HepG2 (cell line): ENCODE measurements around the gene DCP2. TPM values are rescaled to one million over a fixed set of nuclear protein-coding genes. Genes with fewer than 3 reads are reported as not detected.

Source experiments
- BCL6 ChIP-seq: IDR thresholded peaks from 2 replicates; pipeline ENCODE4 v1.6.1; 2016; ENCODE audit warnings: missing genetic modification reagents, missing compliant biosample characterization
- EP300 ChIP-seq, 3 experiments: sonication (generic) in 1 of 3; formaldehyde crosslinking in 1 of 3; IDR thresholded peaks; 2 replicates each; pipeline versions ENCODE4 v1.5.1 to v1.6.1; 2011 to 2020; ENCODE audit warnings: low read depth in 2 of 3, low read length in 2 of 3, borderline replicate concordance in 1 of 3, improper control_type of control experiment in 1 of 3, mild to moderate bottlenecking in 1 of 3, missing genetic modification reagents in 1 of 3, moderate library complexity in 1 of 3
- GATAD2A ChIP-seq: IDR thresholded peaks from 2 replicates; pipeline ENCODE4 v1.6.1; 2016
- IRF2 ChIP-seq: IDR thresholded peaks from 2 replicates; pipeline ENCODE4 v1.6.1; 2018; ENCODE audit warnings: missing genetic modification reagents, missing compliant biosample characterization
- JUN ChIP-seq: sonication (generic); formaldehyde crosslinking; IDR thresholded peaks from 2 replicates; pipeline ENCODE4 v1.4.0; 2020; ENCODE audit warnings: mild to moderate bottlenecking, missing genetic modification reagents
- KDM5A ChIP-seq: fragments of 200-600 bp; sonication (generic); IDR thresholded peaks from 2 replicates; pipeline ENCODE4 v1.7.0; 2018; ENCODE audit warnings: antibody characterized with exemption, mild to moderate bottlenecking, low read length, borderline replicate concordance
- KLF11 ChIP-seq: IDR thresholded peaks from 2 replicates; pipeline ENCODE4 v1.6.1; 2016; ENCODE audit warnings: missing compliant biosample characterization
- MIER3 ChIP-seq: IDR thresholded peaks from 2 replicates; pipeline ENCODE4 v1.6.1; 2016; ENCODE audit warnings: missing compliant biosample characterization, borderline replicate concordance
- RXRB ChIP-seq: IDR thresholded peaks from 2 replicates; pipeline ENCODE4 v1.6.1; 2016; ENCODE audit warnings: borderline replicate concordance, missing genetic modification reagents, missing compliant biosample characterization
- SATB2 ChIP-seq: sonication (generic); formaldehyde crosslinking; IDR thresholded peaks from 2 replicates; pipeline ENCODE4 v1.5.0; 2020; ENCODE audit warnings: missing genetic modification reagents
- SIX1 ChIP-seq: sonication (generic); formaldehyde crosslinking; IDR thresholded peaks from 2 replicates; pipeline ENCODE4 v1.4.0; 2020; ENCODE audit warnings: missing genetic modification reagents, borderline replicate concordance
- SP5 ChIP-seq: IDR thresholded peaks from 2 replicates; pipeline ENCODE4 v1.6.1; 2016; ENCODE audit warnings: low read depth, borderline replicate concordance
- ZBTB3 ChIP-seq: sonication (generic); formaldehyde crosslinking; IDR thresholded peaks from 2 replicates; pipeline ENCODE4 v1.4.0; 2020; ENCODE audit warnings: low read depth, mild to moderate bottlenecking, moderate library complexity, missing genetic modification reagents, borderline replicate concordance
- ZNF362 ChIP-seq: sonication (generic); formaldehyde crosslinking; IDR thresholded peaks from 2 replicates; pipeline ENCODE4 v1.4.0; 2020; ENCODE audit warnings: missing genetic modification reagents, mild to moderate bottlenecking, borderline replicate concordance
- ZNF614 ChIP-seq: IDR thresholded peaks from 2 replicates; pipeline ENCODE4 v1.6.1; 2018; ENCODE audit warnings: missing biosample characterization, missing genetic modification reagents, inconsistent platforms, borderline replicate concordance
- polyA plus RNA-seq, 8 experiments: library from polyadenylated mRNA; depleted of rRNA in 3 of 8; stranded (reverse) in 7 of 8; unstranded in 1 of 8; fragments of >200 nt; fragmentation: Illumina TruSeq in 4 of 8; extraction: Trizol in 4 of 8; gene quantifications; 2 replicates each; pipeline versions ENCODE4 v1.2.1 to v1.2.3, GENCODE V29; 2011 to 2016; ENCODE audit warnings: low read depth in 4 of 8, missing spikeins in 1 of 8, mixed read lengths in 1 of 8; ENCODE audit not compliant: insufficient read depth in 1 of 8
- total RNA-seq, 5 experiments: library from RNA; depleted of rRNA; stranded (reverse); fragments of >200 nt; fragmentation: Illumina TruSeq; extraction: Trizol; gene quantifications; 2 replicates each; pipeline ENCODE4 v1.2.3, GENCODE V29; 2016; ENCODE audit warnings: low read depth in 1 of 5

DCP2 gene
- total and polyA plus RNA-seq, 2 of the 13 experiments (the other 11 are each of a cell fraction or from before 2014, with no cell fraction given), result 16.2 to 63.4 TPM

GRCh38 chr5:112968411-112969106 lies 8.0 kb upstream of the DCP2 start (continued):
- TF ChIP-seq ZNF614 (peak; percentile 70; the same call in 1 of the 2 replicates), SIX1 (CRISPR knock-in tag) (0 out of 2 replicates have a peak, but pooled peaks have one; percentile 10), EP300 (IDR thresholded peaks at IDR 0.05; ENCODE audit: low read depth in 2 of 2, low read length in 2 of 2) (peak in 1 of 2 experiments; percentile 88; a peak in 2 of 4 replicates), EP300 (CRISPR knock-in tag; IDR thresholded peaks at IDR 0.05; ENCODE audit: borderline replicate concordance) (peak; percentile 86; the same call in 1 of the 2 replicates), JUN (CRISPR knock-in tag) (peak; percentile 71; the same call in 1 of the 2 replicates), ZNF362 (CRISPR knock-in tag) (peak; percentile 93), BCL6 (CRISPR knock-in tag) (peak; percentile 88), KLF11 (CRISPR knock-in tag) (0 out of 2 replicates have a peak, but pooled peaks have one; percentile 57), GATAD2A (peak; percentile 87), RXRB (CRISPR knock-in tag) (peak; percentile 46), SP5 (CRISPR knock-in tag) (peak; percentile 27; the same call in 1 of the 2 replicates), KDM5A (no peak), SATB2 (CRISPR knock-in tag) (no peak), IRF2 (CRISPR knock-in tag) (0 out of 2 replicates have a peak, but pooled peaks have one; percentile 17), ZBTB3 (CRISPR knock-in tag) (no peak), MIER3 (CRISPR knock-in tag) (0 out of 2 replicates have a peak, but pooled peaks have one; percentile 25)
